Heart left ventricle (tissue), 16 donors: Measurements from ENCODE around the gene DCAF4. TPM values are rescaled to one million over a fixed set of nuclear protein-coding genes. Genes with fewer than 3 reads are reported as not detected.
"Not testable (repeated sequence)": the region's sequence is repeated elsewhere in the genome, so short reads cannot be mapped to it uniquely, and the experiment has no call there.

Experiments used
- ATAC-seq, 4 donors: fragments of 200-7000 bp; cut with Tn5 transposase; one replicate each; pipeline ENCODE4 v1.9.1; 2020 to 2022; ENCODE audit warnings: moderate library complexity in 4 of 4, mild to moderate bottlenecking in 3 of 4, moderate number of reproducible peaks in 1 of 4
- DNase-seq, 5 donors: peaks; one replicate each; pipeline ENCODE4 v3.0.0-alpha.2; 2020
- H3K27ac ChIP-seq, 12 donors: fragments of 200-600 bp; sonication (generic) in 4 of 12; one replicate each; pipeline versions ENCODE4 v1.5.0 to v1.8.0; 2016 to 2022; ENCODE audit warnings: mild to moderate bottlenecking in 2 of 12
- H3K27me3 ChIP-seq, 9 donors: fragments of 200-600 bp; sonication (generic) in 2 of 9; one replicate each; pipeline versions ENCODE4 v1.5.1 to v1.8.0; 2016 to 2022; ENCODE audit warnings: mild to moderate bottlenecking in 3 of 9
- H3K36me3 ChIP-seq, 9 donors: fragments of 200-600 bp; sonication (generic) in 2 of 9; one replicate each; pipeline versions ENCODE4 v1.5.0 to v1.8.0; 2018 to 2022; ENCODE audit warnings: mild to moderate bottlenecking in 2 of 9
- H3K4me1 ChIP-seq, 12 donors: fragments of 200-600 bp; sonication (generic) in 4 of 12; one replicate each; pipeline versions ENCODE4 v1.5.0 to v1.8.0; 2016 to 2022; ENCODE audit warnings: mild to moderate bottlenecking in 3 of 12
- H3K4me3 ChIP-seq, 12 donors: fragments of 200-600 bp; sonication (generic) in 4 of 12; one replicate each; pipeline versions ENCODE4 v1.5.0 to v1.8.0; 2017 to 2022; ENCODE audit warnings: mild to moderate bottlenecking in 9 of 12, moderate library complexity in 4 of 12
- H3K9me3 ChIP-seq, 12 donors: fragments of 200-600 bp; sonication (generic) in 4 of 12; one replicate each; pipeline versions ENCODE4 v1.5.0 to v1.8.0; 2016 to 2022; ENCODE audit warnings: mild to moderate bottlenecking in 1 of 12
- CTCF ChIP-seq, 12 donors: fragments of 200-600 bp; sonication (generic) in 4 of 12; IDR thresholded peaks; one replicate each; pipeline versions ENCODE4 v1.5.0 to v1.8.0; 2018 to 2022; ENCODE audit warnings: antibody characterized with exemption in 12 of 12, mild to moderate bottlenecking in 5 of 12
- POLR2A ChIP-seq, 2 donors: fragments of 450-650 bp; IDR thresholded peaks; one replicate each; pipeline ENCODE4 v1.6.1; 2017; ENCODE audit warnings: antibody characterized with exemption in 2 of 2, mild to moderate bottlenecking in 2 of 2, moderate library complexity in 2 of 2
- WGBS, 4 donors: extraction: QIAGEN DNeasy Blood & Tissue Kit in 2 of 4; methylation state at CpG; one replicate each; pipeline versions ENCODE4 v1.1.5 to v1.1.7; 2013 to 2018; 5-methylcytosine and 5-hydroxymethylcytosine counted together
- intact Hi-C, 10 donors: fragments of 100-400 bp; cut with DNase I; formaldehyde crosslinking; loops; one replicate each; pipeline versions ENCODE4 v1.11.1 to v1.14.2; 2022
- polyA plus RNA-seq, 2 donors: library from polyadenylated mRNA; stranded (reverse); fragments of 200-250 nt; gene quantifications; one replicate each; pipeline ENCODE4 v1.2.3, GENCODE V29; 2013
- total RNA-seq, 9 donors: library from RNA; depleted of rRNA in 2 of 9; stranded (reverse); fragments of >200 nt in 2 of 9; fragmentation: NEBNext Ultra II Directional in 3 of 9; extraction: Animal tissue kit (Norgen Biotek cat#: 25700) in 3 of 9; gene quantifications; one replicate each; pipeline versions ENCODE4 v1.1.0 to v1.2.4, GENCODE V29; 2016 to 2023
- donor health status: ischemic (EF 13 %, LVEDD 7.1; RV severe dilation, severe dysfunction).
- donor health status: healthy with polysubstance abuse.
- donor health status: DM: no; HTN: yes; CAD: no.
- donor health status: DM: no; HTN: no; CAD: no.
- donor health status: ischemic (EF 25% LVEDD 6.9; RV normal size, moderate dysfunction).
- donor health status: ischemic (EF 25% LVEDD 5.7; RV mildly dilated, moderate dysfunction).
- donor health status: healthy.
- donor health status: DM: yes; HTN: yes; CAD: no.
- donor health status: ischemic (EF 35%, LVEDD 5.7; RV mildly dilated, moderate dysfunction).
- donor health status: nonischemic (EF 11% LVEDD 7.7; RV severe dilation, severe dysfunction).
- donor health status: DM: yes; HTN: yes; CAD: no.
- donor health status: PGD.
- donor health status: ischemic (EF 29% LVEDD 5.4; RV normal size, mild dysfunction).
- donor health status: nonischemic (EF 23%, LVEDD 6.1; RV moderate dilation, normal function).

Gene DCAF4
- total and polyA plus RNA-seq, 11 donors = 2.4 to 13.1 (median 8.6) TPM

GRCh38 chr14:72999316-72999715 is 73.1 kb downstream of the DCAF4 start:
- H3K27me3 ChIP-seq = no peaks in the 10 kb centered on the region
- DNase-seq (no peak), ATAC-seq (no peak)
- H3K36me3 ChIP-seq = peaks cover 0 to 68% (median 46%) of the 10 kb centered on the region in 9 donors
- no peak for TF ChIP-seq CTCF (IDR thresholded peaks at IDR 0.05)
- TF ChIP-seq POLR2A (IDR thresholded peaks at IDR 0.05) = no peak
- WGBS, 4 donors = 96 to 100% (median 98%) methylated on average over 4 of the region's 4 CpGs
- no peak overlapping the region for H3K4me3 ChIP-seq
- H3K27ac ChIP-seq = no peak overlapping the region
- H3K4me1 ChIP-seq = peaks cover 0 to 17% (median 2%) of the 10 kb centered on the region in 12 donors
- no peaks in the 10 kb centered on the region for H3K9me3 ChIP-seq
- intact Hi-C loops = no loop called here

GRCh38 chr14:73000073-73000472 is 73.8 kb downstream of the DCAF4 start:
- H3K36me3 ChIP-seq = peaks cover 0 to 60% (median 42%) of the 10 kb centered on the region in 9 donors
- 80 to 93% (median 91%) methylated on average over 2 of the region's 2 CpGs for WGBS, 4 donors
- no peak for ATAC-seq

GRCh38 chr14:73003681-73004080 is 77.4 kb downstream of the DCAF4 start:
- ATAC-seq = peak; percentile 39 to 70 (median 66)
- DNase-seq = peak in 2 of 5 donors; percentile 33 to 57
- Histone ChIP-seq H3K36me3 (peaks cover 0 to 33% (median 14%) of the 10 kb centered on the region in 9 donors), H3K9me3 (no peaks in the 10 kb centered on the region), H3K27ac (no peak overlapping the region), H3K4me1 (peaks cover 0 to 50% (median 13%) of the 10 kb centered on the region in 12 donors), H3K27me3 (no peaks in the 10 kb centered on the region), H3K4me3 (no peak overlapping the region)
- TF ChIP-seq POLR2A (IDR thresholded peaks at IDR 0.05) (no peak), CTCF (IDR thresholded peaks at IDR 0.05) (no peak)
- intact Hi-C loops = no loop called here
- WGBS, 4 donors = 59 to 82% (median 71%) methylated on average over 5 to 6 of the region's 6 CpGs

More at GRCh38 chr14:73000073-73000472, 73.8 kb downstream of the DCAF4 start:
- intact Hi-C loops = no loop called here
- no peak overlapping the region for H3K4me3 ChIP-seq
- TF ChIP-seq CTCF (IDR thresholded peaks at IDR 0.05) (no peak), POLR2A (IDR thresholded peaks at IDR 0.05) (no peak)
- peaks cover 0 to 24% (median 3%) of the 10 kb centered on the region in 12 donors for H3K4me1 ChIP-seq
- no peaks in the 10 kb centered on the region for H3K27me3 ChIP-seq
- no peak overlapping the region for H3K27ac ChIP-seq
- no peaks in the 10 kb centered on the region for H3K9me3 ChIP-seq
- DNase-seq = no peak

GRCh38 chr14:73004641-73005040 is 78.4 kb downstream of the DCAF4 start:
- Histone ChIP-seq H3K4me1 (peaks cover 0 to 52% (median 16%) of the 10 kb centered on the region in 12 donors), H3K36me3 (peaks cover 0 to 32% (median 10%) of the 10 kb centered on the region in 9 donors)
- ATAC-seq, DNase-seq, H3K27ac ChIP-seq, H3K27me3 ChIP-seq, H3K4me3 ChIP-seq, H3K9me3 ChIP-seq, intact Hi-C loops: not testable (repeated sequence)
- 65 to 83% (median 73%) methylated on average over 9 of the region's 9 CpGs for WGBS, 4 donors

GRCh38 chr14:73007835-73008234 is 81.6 kb downstream of the DCAF4 start:
- peak overlapping the region in 3 of 12 donors; percentile 11 to 67 (median 27) for H3K27ac ChIP-seq
- WGBS, 4 donors = 82 to 94% (median 90%) methylated on average over 5 of the region's 5 CpGs

More at GRCh38 chr14:73007835-73008234, 81.6 kb downstream of the DCAF4 start:
- Histone ChIP-seq H3K4me3 (no peak overlapping the region), H3K9me3 (no peaks in the 10 kb centered on the region), H3K27me3 (no peaks in the 10 kb centered on the region), H3K36me3 (peaks cover 0 to 37% (median 12%) of the 10 kb centered on the region in 9 donors), H3K4me1 (peaks cover 0 to 44% (median 14%) of the 10 kb centered on the region in 12 donors)
- intact Hi-C loops = no loop called here
- no peak for TF ChIP-seq POLR2A (IDR thresholded peaks at IDR 0.05)
- no peak for ATAC-seq
- no peak for DNase-seq
